HG02885 (cell line): ENCODE data around the gene PAPPA.

ENCODE experiments used
- ATAC-seq: cut with Tn5 transposase; IDR thresholded peaks from one replicate; pipeline ENCODE4 v1.9.1; 2021; ENCODE audit warnings: mild to moderate bottlenecking; ENCODE audit not compliant: unreplicated experiment, poor library complexity

The PAPPA gene

DNA sequence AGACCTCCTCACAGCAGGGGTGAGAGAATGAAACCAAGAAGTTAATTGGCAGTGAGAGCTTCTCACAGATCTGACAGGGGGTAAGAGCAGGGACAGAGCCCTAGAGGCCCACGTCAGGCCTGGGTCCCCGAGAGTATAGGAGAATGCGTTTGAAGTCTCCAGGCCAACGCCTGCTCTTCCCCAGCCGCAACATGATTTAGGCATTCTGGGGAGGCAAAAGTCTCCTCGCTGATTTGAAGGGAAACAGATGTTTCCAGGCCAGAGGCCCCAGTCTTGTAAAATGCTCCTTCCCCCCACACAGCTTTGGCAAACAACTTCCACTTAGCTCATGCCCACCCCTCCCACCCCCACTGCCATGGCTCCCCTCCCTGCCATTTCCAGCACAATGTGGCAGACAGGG lies 294.3 kb downstream of the PAPPA start:
- ATAC-seq = no peak

DNA sequence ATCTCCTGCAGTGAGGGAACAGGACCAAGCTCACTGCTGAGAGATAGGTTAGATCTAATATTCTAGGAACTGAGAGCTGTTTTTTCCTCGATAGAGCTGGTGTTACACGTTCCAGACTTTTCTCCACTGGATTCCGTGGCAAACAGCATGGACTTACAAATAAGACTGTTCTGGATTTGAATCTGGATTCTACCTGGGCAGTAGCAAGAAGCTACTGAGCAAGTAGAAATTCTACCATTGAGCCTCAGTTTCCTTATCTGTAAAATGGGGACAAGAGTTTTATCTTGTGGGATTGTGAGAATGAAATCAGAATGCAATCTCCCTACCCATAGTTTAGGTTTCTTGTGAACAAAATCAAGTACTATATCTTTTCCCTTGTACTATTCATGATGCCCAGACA lies 294.8 kb downstream of the PAPPA start:
- no peak for ATAC-seq

DNA sequence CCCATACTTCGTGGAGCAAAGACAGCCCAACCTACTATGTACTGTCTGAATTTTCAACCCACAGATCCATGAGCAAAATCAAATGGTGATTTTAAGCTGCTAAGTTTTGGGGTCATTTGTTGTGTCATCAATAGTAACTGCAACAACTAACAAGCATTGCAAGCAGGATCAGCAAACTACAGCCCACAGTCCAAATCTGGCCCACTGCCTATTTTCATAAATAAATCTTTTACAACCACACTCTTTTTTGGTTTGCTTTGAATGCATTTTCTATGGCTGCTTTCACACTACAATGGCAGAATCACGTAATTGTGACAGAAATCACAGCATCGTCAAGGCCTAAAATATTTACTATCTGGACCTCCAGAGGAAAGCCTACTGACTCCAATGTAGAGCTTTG lies 296.4 kb downstream of the PAPPA start:
- ATAC-seq = no peak

DNA sequence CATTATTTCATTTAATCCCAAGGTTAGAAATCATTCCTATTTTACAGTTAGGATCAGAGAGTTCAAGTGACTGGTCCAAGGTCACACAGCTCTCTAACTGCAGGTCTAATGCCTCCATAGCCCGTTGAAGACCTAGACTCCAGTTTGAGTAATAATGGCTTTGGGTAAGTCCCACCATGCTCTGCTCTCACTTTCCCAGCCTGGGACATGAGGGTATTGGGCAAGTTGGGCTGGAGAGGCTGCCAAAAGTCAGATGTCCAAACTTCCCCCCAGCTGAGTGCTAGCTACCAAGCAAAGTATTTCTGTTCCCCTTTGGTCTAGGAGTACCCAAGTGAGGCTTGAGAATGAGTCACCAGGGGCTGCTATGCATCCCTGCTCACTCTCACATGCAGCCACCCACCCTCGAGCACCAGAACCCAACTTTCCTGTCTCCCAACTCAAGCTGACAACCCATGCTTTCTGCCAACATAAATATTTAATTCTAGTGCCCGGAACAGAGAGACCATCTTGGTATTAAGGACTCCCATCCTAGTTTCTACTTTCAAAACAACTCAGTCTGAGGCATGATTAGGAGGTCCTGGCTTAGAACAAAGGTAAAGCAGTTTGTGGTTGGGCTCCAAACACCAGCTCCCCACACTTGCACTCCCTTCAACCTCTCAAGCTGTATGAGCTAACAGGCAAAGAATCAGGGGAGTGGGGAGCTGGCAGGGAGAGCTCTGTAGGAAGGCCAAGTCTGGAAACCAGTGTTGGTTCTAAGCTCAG lies 297.0 kb downstream of the PAPPA start:
- peak; percentile 85 for ATAC-seq

DNA sequence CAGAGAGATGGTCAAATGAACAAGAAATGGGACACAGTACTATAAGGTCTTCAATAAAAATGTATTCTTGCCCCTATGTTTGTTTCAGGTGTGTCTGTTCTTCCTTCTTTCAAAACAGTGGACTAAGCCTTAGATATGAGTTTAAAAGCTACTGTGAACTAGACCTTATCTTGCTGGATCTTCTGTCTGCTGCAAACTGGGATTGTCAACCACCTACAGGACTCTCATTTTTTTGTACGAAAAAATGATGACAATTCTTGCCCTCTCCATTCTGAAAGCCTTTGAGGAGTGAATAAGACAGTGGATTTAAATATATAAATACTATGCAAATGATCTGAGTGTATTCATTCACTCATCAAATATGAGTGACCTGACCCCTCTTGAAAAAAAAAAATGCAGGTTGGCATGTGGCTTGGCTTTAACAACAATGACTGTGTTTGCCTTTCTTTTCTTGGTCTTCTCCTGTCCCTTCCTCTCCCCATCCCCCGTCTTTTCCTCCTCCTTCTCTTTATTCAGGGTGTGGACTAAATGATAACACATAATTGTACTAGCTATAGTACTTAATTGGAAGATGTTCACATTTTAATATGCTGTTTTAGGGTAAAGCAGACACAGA lies 298.0 kb downstream of the PAPPA start:
- no peak for ATAC-seq
